Activated CD8-positive, alpha-beta T cell treated with anti-CD3 and anti-CD28 coated beads for 36 hours (primary cell): ENCODE measurements around the gene GABRP. TPM values are rescaled to one million over a fixed set of nuclear protein-coding genes. Genes with fewer than 3 reads are reported as not detected.

Source experiments
- ATAC-seq: fragments of 200-7000 bp; cut with Tn5 transposase; one replicate; pipeline ENCODE4 v1.10.0; 2021; ENCODE audit warnings: mild to moderate bottlenecking, moderate library complexity
- CTCF ChIA-PET: fragments of 350-600 bp; sonication (Branson Sonifier 250); formaldehyde crosslinking; loops from one replicate; lab custom pipeline; 2021; ENCODE audit warnings: antibody characterized with exemption; lab: Charles Lee
- POLR2A ChIA-PET: fragments of 350-600 bp; sonication (Branson Sonifier 250); formaldehyde crosslinking; loops from one replicate; lab custom pipeline; 2021; ENCODE audit warnings: antibody characterized with exemption; lab: Charles Lee
- DNase-seq: peaks from one replicate; pipeline ENCODE4 v3.0.0-alpha.2; 2020
- H3K27ac Mint-ChIP-seq: one replicate; pipeline ENCODE4 v1.8.0; 2021; ENCODE audit warnings: mild to moderate bottlenecking, mixed read lengths
- H3K27me3 Mint-ChIP-seq: one replicate; pipeline ENCODE4 v1.8.0; 2021; ENCODE audit warnings: mixed read lengths
- H3K36me3 Mint-ChIP-seq: one replicate; pipeline ENCODE4 v1.8.0; 2021; ENCODE audit warnings: low read depth, mixed read lengths
- H3K4me1 Mint-ChIP-seq: one replicate; pipeline ENCODE4 v1.8.0; 2021; ENCODE audit warnings: low read depth, mixed read lengths
- H3K4me3 Mint-ChIP-seq: one replicate; pipeline ENCODE4 v1.8.0; 2021; ENCODE audit warnings: mild to moderate bottlenecking, moderate library complexity, mixed read lengths
- H3K9me3 Mint-ChIP-seq: one replicate; pipeline ENCODE4 v1.8.0; 2021; ENCODE audit warnings: mixed read lengths
- intact Hi-C: fragments of 100-400 bp; cut with micrococcal nuclease; formaldehyde crosslinking; loops from one replicate; pipeline ENCODE4 v1.10.0; 2022
- total RNA-seq, 2 experiments: library from RNA; stranded (reverse); gene quantifications; one replicate each; pipeline ENCODE4 v1.2.3, GENCODE V29; 2021
- TF ChIP-seq, protein P1 (sequence below): fragments of 200-600 bp; IDR thresholded peaks from one replicate; pipeline ENCODE4 v1.8.0; 2022; ENCODE audit warnings: antibody characterized with exemption, mild to moderate bottlenecking

Gene GABRP
- total RNA-seq, 2 experiments from 2014 or later: not detected

DNA sequence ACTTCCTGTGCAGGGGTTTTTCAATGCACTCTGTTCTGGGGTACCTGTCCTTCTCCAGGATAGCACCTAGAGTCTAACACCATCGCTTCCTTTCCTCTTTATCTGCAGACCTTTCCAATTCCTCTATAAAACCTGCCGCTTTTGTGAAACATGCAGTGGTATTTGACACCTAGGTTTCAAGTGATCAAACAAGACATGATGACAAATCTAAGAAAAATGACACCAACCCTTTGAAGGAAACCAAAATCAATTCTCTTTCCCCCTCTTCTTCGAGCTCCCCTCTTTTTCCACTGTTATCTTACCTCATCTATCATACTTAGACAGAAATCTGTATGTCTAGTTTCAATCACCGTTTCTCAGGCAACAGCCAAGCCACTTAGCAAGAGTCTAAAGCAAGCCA, 52.7 kb downstream of the GABRP start:
- DNase-seq: no peak
- ATAC-seq: no peak
- intact Hi-C loops: no loop called here
- POLR2A ChIA-PET: no interaction called here
- TF ChIP-seq, protein P1, sequence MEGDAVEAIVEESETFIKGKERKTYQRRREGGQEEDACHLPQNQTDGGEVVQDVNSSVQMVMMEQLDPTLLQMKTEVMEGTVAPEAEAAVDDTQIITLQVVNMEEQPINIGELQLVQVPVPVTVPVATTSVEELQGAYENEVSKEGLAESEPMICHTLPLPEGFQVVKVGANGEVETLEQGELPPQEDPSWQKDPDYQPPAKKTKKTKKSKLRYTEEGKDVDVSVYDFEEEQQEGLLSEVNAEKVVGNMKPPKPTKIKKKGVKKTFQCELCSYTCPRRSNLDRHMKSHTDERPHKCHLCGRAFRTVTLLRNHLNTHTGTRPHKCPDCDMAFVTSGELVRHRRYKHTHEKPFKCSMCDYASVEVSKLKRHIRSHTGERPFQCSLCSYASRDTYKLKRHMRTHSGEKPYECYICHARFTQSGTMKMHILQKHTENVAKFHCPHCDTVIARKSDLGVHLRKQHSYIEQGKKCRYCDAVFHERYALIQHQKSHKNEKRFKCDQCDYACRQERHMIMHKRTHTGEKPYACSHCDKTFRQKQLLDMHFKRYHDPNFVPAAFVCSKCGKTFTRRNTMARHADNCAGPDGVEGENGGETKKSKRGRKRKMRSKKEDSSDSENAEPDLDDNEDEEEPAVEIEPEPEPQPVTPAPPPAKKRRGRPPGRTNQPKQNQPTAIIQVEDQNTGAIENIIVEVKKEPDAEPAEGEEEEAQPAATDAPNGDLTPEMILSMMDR: no peak
- no peak overlapping the region for H3K4me3 Mint-ChIP-seq
- no peaks in the 10 kb centered on the region for H3K36me3 Mint-ChIP-seq
- no peaks in the 10 kb centered on the region for H3K4me1 Mint-ChIP-seq
- no peaks in the 10 kb centered on the region for H3K27me3 Mint-ChIP-seq
- no peak overlapping the region for H3K27ac Mint-ChIP-seq
- peaks cover 6% of the 10 kb centered on the region for H3K9me3 Mint-ChIP-seq
- CTCF ChIA-PET: no interaction called here

GRCh38 chr5:170843870-170844269, 60.3 kb downstream of the GABRP start:
- ChIA-PET POLR2A (no interaction called here), CTCF (no interaction called here)
- H3K4me1 Mint-ChIP-seq: no peaks in the 10 kb centered on the region
- DNase-seq (no peak), ATAC-seq (no peak)
- H3K27me3 Mint-ChIP-seq: peaks cover 5% of the 10 kb centered on the region
- no peak overlapping the region for H3K27ac Mint-ChIP-seq
- H3K9me3 Mint-ChIP-seq: no peaks in the 10 kb centered on the region
- H3K36me3 Mint-ChIP-seq: no peaks in the 10 kb centered on the region
- intact Hi-C loops: no loop called here
- no peak overlapping the region for H3K4me3 Mint-ChIP-seq
- TF ChIP-seq, protein P1: no peak

DNA sequence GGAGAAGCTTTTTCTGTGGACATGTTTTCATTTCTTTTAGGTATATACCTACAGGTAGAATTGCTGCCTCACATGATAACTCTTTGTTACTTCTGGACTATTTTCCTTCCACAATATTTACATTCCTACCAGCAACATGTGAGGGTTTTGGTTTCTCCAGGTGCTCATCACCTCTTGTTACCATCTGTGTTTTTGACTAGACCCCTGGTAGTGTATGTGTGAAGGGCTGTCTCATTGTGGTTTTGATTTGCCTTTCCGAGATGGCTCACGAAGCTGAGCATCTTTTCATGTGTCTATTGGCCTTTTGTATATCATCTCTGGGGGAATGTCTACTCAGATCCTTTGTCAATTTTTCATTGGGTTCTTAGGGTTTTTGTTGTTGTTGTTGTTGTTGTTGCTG, 61.1 kb downstream of the GABRP start:
- TF ChIP-seq, protein P1: no peak
- ChIA-PET CTCF (no interaction called here), POLR2A (no interaction called here)
- Mint-ChIP-seq H3K36me3 (no peaks in the 10 kb centered on the region), H3K4me3 (no peak overlapping the region), H3K27me3 (peaks cover 5% of the 10 kb centered on the region), H3K4me1 (no peaks in the 10 kb centered on the region), H3K27ac (no peak overlapping the region), H3K9me3 (no peaks in the 10 kb centered on the region)
- intact Hi-C loops: no loop called here
- DNase-seq: no peak
- no peak for ATAC-seq

- TF ChIP-seq, protein P1: no peak
- no peak overlapping the region for H3K4me3 Mint-ChIP-seq
- ChIA-PET CTCF (no interaction called here), POLR2A (no interaction called here)
- intact Hi-C loops: no loop called here
- H3K4me1 Mint-ChIP-seq: no peaks in the 10 kb centered on the region
- peaks cover 5% of the 10 kb centered on the region for H3K27me3 Mint-ChIP-seq
- ATAC-seq (no peak), DNase-seq (no peak)
- no peak overlapping the region for H3K27ac Mint-ChIP-seq
- H3K9me3 Mint-ChIP-seq: no peaks in the 10 kb centered on the region
- H3K36me3 Mint-ChIP-seq: no peaks in the 10 kb centered on the region
Observed at GRCh38 chr5:170846416-170846815, 62.9 kb downstream of the GABRP start.

GRCh38 chr5:170846846-170847245, 63.3 kb downstream of the GABRP start:
- TF ChIP-seq, protein P1: no peak
- no peak overlapping the region for H3K4me3 Mint-ChIP-seq
- H3K4me1 Mint-ChIP-seq: no peaks in the 10 kb centered on the region
- CTCF ChIA-PET: no interaction called here
- POLR2A ChIA-PET: no interaction called here
- no peaks in the 10 kb centered on the region for H3K36me3 Mint-ChIP-seq
- no peaks in the 10 kb centered on the region for H3K9me3 Mint-ChIP-seq
- peaks cover 5% of the 10 kb centered on the region for H3K27me3 Mint-ChIP-seq
- ATAC-seq (no peak), DNase-seq (no peak)
- intact Hi-C loops: no loop called here
- H3K27ac Mint-ChIP-seq: no peak overlapping the region
